Retina (tissue), 1 donor: ENCODE results near the gene ZFAND2B.

Experiments
- DNase-seq: peaks from one replicate; pipeline ENCODE4 v3.0.0-alpha.2; 2016

ZFAND2B gene

GRCh38 chr2:219205165-219205538 lies 1.4 kb upstream of the ZFAND2B start:
- no peak for DNase-seq

- DNase-seq, result no peak
Measured at GRCh38 chr2:219205981-219206327, 628 bp upstream of the ZFAND2B start.

- no peak for DNase-seq
Measured at GRCh38 chr2:219207134-219207883, 727 bp downstream of the ZFAND2B start.

GRCh38 chr2:219207884-219208740 lies 1.5 kb downstream of the ZFAND2B start:
- no peak for DNase-seq

GRCh38 chr2:219209236-219210195 lies 2.9 kb downstream of the ZFAND2B start:
- DNase-seq, result no peak

- no peak for DNase-seq
Measured at GRCh38 chr2:219210196-219210885, 3.8 kb downstream of the ZFAND2B start.

- no peak for DNase-seq
Measured at GRCh38 chr2:219210886-219211362, 4.3 kb downstream of the ZFAND2B start.

GRCh38 chr2:219213026-219213415 lies 6.4 kb downstream of the ZFAND2B start:
- DNase-seq, result no peak

- no peak for DNase-seq
Measured at GRCh38 chr2:219213486-219214071, 7.0 kb downstream of the ZFAND2B start.

GRCh38 chr2:219214141-219214540 lies 7.6 kb downstream of the ZFAND2B start:
- DNase-seq, result no peak

GRCh38 chr2:219214786-219215185 lies 8.2 kb downstream of the ZFAND2B start:
- no peak for DNase-seq

GRCh38 chr2:219215871-219216534 lies 9.4 kb downstream of the ZFAND2B start:
- DNase-seq, result no peak

GRCh38 chr2:219216535-219216915 lies 9.9 kb downstream of the ZFAND2B start:
- DNase-seq, result no peak

GRCh38 chr2:219218217-219218731 lies 11.7 kb downstream of the ZFAND2B start:
- DNase-seq, result no peak

- peak; percentile 96 for DNase-seq
Measured at GRCh38 chr2:219218732-219219701, 12.4 kb downstream of the ZFAND2B start, which contains the start of gene ABCB6. ABCB6 (minus strand) TSS chr2:219218958; CDS start chr2:219218673, 285 bp downstream.

GRCh38 chr2:219219784-219220532 lies 13.4 kb downstream of the ZFAND2B start:
- DNase-seq, result no peak

GRCh38 chr2:219220652-219221402 lies 14.2 kb downstream of the ZFAND2B start:
- DNase-seq, result no peak

GRCh38 chr2:219221957-219222518 lies 15.5 kb downstream of the ZFAND2B start:
- DNase-seq, result no peak
